K562 (cell line): ENCODE measurements around the gene ZNF23. TPM values are rescaled to one million over a fixed set of nuclear protein-coding genes. Genes with fewer than 3 reads are reported as not detected.
A peak's percentile ranks its signal among the peaks of the same experiment; 100 is the strongest.

Experiments
- BHLHE40 ChIP-seq: IDR thresholded peaks from 2 replicates; pipeline ENCODE4 v1.6.1; 2011; ENCODE audit warnings: low read length, improper control_type of control experiment
- CHAMP1 ChIP-seq: fragments of 450-650 bp; IDR thresholded peaks from 2 replicates; pipeline ENCODE4 v1.6.1; 2016; ENCODE audit warnings: mild to moderate bottlenecking
- CREB1 ChIP-seq, 2 experiments: sonication (generic) in 1 of 2; formaldehyde crosslinking in 1 of 2; IDR thresholded peaks; 2 replicates each; pipeline versions ENCODE4 v1.6.1 to v1.8.0; 2012 to 2022; ENCODE audit warnings: inconsistent platforms in 1 of 2, mild to moderate bottlenecking in 1 of 2, missing genetic modification reagents in 1 of 2, moderate library complexity in 1 of 2
- CXXC5 ChIP-seq: fragments of 250-450 bp; sonication (Bioruptor Pico); IDR thresholded peaks from 2 replicates; pipeline ENCODE4 v1.8.0; 2022; ENCODE audit warnings: inconsistent platforms, mild to moderate bottlenecking, moderate library complexity
- EP300 ChIP-seq: IDR thresholded peaks from 2 replicates; pipeline ENCODE4 v1.6.1; 2012; ENCODE audit warnings: low read length, improper control_type of control experiment
- ETV1 ChIP-seq: fragments of 450-650 bp; conservative IDR thresholded peaks from 2 replicates; pipeline ENCODE4 v1.6.1; 2016; ENCODE audit warnings: missing genetic modification characterization, control low read depth, low read depth, missing compliant biosample characterization
- FIP1L1 ChIP-seq: fragments of 200-400 bp; formaldehyde crosslinking; IDR thresholded peaks from 2 replicates; pipeline ENCODE4 v1.6.1; 2018; ENCODE audit warnings: mild to moderate bottlenecking, low read depth, low read length; ENCODE audit not compliant: poor library complexity, severe bottlenecking
- HNRNPLL ChIP-seq: fragments of 200-400 bp; formaldehyde crosslinking; IDR thresholded peaks from 2 replicates; pipeline ENCODE4 v1.6.1; 2017; ENCODE audit warnings: low read length, low read depth, mild to moderate bottlenecking; ENCODE audit not compliant: poor library complexity, severe bottlenecking
- HOXB6 ChIP-seq: fragments of 250-450 bp; sonication (Bioruptor Pico); IDR thresholded peaks from 2 replicates; pipeline ENCODE4 v1.5.1; 2022; ENCODE audit warnings: mild to moderate bottlenecking, borderline replicate concordance
- KDM5B ChIP-seq: fragments of 200-600 bp; sonication (generic); IDR thresholded peaks from 2 replicates; pipeline ENCODE4 v1.6.1; 2012; ENCODE audit warnings: low read depth, mild to moderate bottlenecking, moderate library complexity, low read length, control low read depth, inconsistent platforms; ENCODE audit not compliant: insufficient replicate concordance
- MAX ChIP-seq: sonication (generic); formaldehyde crosslinking; IDR thresholded peaks from 2 replicates; pipeline ENCODE4 v1.9.0; 2022; ENCODE audit warnings: mild to moderate bottlenecking, missing genetic modification reagents
- SAFB ChIP-seq: fragments of 200-400 bp; formaldehyde crosslinking; IDR thresholded peaks from 2 replicates; pipeline ENCODE4 v1.6.1; 2017; ENCODE audit warnings: low read depth, low read length, borderline replicate concordance
- ZNF146 ChIP-seq: IDR thresholded peaks from one replicate; pipeline ENCODE4 v1.6.1; 2018; ENCODE audit warnings: missing compliant biosample characterization; ENCODE audit not compliant: unreplicated experiment
- ZNF311 ChIP-seq: fragments of 250-450 bp; sonication (Bioruptor Pico); IDR thresholded peaks from 2 replicates; pipeline ENCODE4 v1.4.0; 2020; ENCODE audit warnings: mild to moderate bottlenecking, moderate library complexity
- ZNF408 ChIP-seq: fragments of 250-450 bp; sonication (Bioruptor Pico); IDR thresholded peaks from 2 replicates; pipeline ENCODE4 v1.4.0; 2020; ENCODE audit warnings: low read depth, mild to moderate bottlenecking, moderate library complexity
- polyA plus RNA-seq, 8 experiments: library from polyadenylated mRNA; depleted of rRNA in 4 of 8; stranded (reverse) in 5 of 8; unstranded in 3 of 8; fragments of >200 nt; fragmentation: Nextera tagmentation in 2 of 8; fragmentation: Illumina TruSeq in 1 of 8; extraction: Ambion mirVana in 2 of 8; extraction: Trizol in 1 of 8; gene quantifications; 2 replicates each; pipeline versions ENCODE4 v1.2.1 to v1.2.3, GENCODE V29; 2011 to 2014; ENCODE audit warnings: inconsistent platforms in 1 of 8, missing spikeins in 1 of 8
- total RNA-seq, 7 experiments: library from RNA; depleted of rRNA in 6 of 7; stranded (reverse); fragments of >200 nt in 6 of 7; fragmentation: Illumina TruSeq in 2 of 7; extraction: Trizol in 2 of 7; gene quantifications; 2 replicates each; pipeline versions ENCODE4 v1.2.1 to v1.2.3, GENCODE V29; 2011 to 2021; ENCODE audit warnings: low replicate concordance in 1 of 7
- TF ChIP-seq, protein P1 (sequence below): sonication (generic); formaldehyde crosslinking; IDR thresholded peaks from 2 replicates; pipeline ENCODE4 v1.8.1; 2023; ENCODE audit warnings: mild to moderate bottlenecking, missing genetic modification reagents
- TF ChIP-seq, protein P2 (sequence below): sonication (generic); formaldehyde crosslinking; IDR thresholded peaks from 2 replicates; pipeline ENCODE4 v1.8.0; 2023; ENCODE audit warnings: mild to moderate bottlenecking, missing genetic modification reagents

ZNF23 gene
- total and polyA plus RNA-seq, 9 of the 15 experiments (the other 6 are each of a cell fraction or from before 2014, with no cell fraction given), result 4.7 to 13.4 (median 11.2) TPM

- TF ChIP-seq KDM5B, result peak; percentile 98
- peak; percentile 35 for TF ChIP-seq HNRNPLL
- no peak for TF ChIP-seq HOXB6 (CRISPR knock-in tag)
- 0 out of 2 replicates have a peak, but pooled peaks have one; percentile 21 for TF ChIP-seq EP300
- TF ChIP-seq BHLHE40, result peak; percentile 84
- no peak for TF ChIP-seq ZNF408 (CRISPR knock-in tag)
- TF ChIP-seq, protein P1, sequence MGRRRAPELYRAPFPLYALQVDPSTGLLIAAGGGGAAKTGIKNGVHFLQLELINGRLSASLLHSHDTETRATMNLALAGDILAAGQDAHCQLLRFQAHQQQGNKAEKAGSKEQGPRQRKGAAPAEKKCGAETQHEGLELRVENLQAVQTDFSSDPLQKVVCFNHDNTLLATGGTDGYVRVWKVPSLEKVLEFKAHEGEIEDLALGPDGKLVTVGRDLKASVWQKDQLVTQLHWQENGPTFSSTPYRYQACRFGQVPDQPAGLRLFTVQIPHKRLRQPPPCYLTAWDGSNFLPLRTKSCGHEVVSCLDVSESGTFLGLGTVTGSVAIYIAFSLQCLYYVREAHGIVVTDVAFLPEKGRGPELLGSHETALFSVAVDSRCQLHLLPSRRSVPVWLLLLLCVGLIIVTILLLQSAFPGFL (CRISPR knock-in tag), result no peak
- peak; percentile 92 for TF ChIP-seq CREB1 (IDR thresholded peaks at IDR 0.05)
- TF ChIP-seq CREB1 (CRISPR knock-in tag; IDR thresholded peaks at IDR 0.05), result peak; percentile 97
- peak; percentile 93 for TF ChIP-seq MAX (CRISPR knock-in tag)
- no peak for TF ChIP-seq ZNF146 (CRISPR knock-in tag)
- TF ChIP-seq FIP1L1, result peak; percentile 76
- TF ChIP-seq CHAMP1, result 0 out of 2 replicates have a peak, but pooled peaks have one; percentile 32
- no peak for TF ChIP-seq SAFB
- TF ChIP-seq, protein P2, sequence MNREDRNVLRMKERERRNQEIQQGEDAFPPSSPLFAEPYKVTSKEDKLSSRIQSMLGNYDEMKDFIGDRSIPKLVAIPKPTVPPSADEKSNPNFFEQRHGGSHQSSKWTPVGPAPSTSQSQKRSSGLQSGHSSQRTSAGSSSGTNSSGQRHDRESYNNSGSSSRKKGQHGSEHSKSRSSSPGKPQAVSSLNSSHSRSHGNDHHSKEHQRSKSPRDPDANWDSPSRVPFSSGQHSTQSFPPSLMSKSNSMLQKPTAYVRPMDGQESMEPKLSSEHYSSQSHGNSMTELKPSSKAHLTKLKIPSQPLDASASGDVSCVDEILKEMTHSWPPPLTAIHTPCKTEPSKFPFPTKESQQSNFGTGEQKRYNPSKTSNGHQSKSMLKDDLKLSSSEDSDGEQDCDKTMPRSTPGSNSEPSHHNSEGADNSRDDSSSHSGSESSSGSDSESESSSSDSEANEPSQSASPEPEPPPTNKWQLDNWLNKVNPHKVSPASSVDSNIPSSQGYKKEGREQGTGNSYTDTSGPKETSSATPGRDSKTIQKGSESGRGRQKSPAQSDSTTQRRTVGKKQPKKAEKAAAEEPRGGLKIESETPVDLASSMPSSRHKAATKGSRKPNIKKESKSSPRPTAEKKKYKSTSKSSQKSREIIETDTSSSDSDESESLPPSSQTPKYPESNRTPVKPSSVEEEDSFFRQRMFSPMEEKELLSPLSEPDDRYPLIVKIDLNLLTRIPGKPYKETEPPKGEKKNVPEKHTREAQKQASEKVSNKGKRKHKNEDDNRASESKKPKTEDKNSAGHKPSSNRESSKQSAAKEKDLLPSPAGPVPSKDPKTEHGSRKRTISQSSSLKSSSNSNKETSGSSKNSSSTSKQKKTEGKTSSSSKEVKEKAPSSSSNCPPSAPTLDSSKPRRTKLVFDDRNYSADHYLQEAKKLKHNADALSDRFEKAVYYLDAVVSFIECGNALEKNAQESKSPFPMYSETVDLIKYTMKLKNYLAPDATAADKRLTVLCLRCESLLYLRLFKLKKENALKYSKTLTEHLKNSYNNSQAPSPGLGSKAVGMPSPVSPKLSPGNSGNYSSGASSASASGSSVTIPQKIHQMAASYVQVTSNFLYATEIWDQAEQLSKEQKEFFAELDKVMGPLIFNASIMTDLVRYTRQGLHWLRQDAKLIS (CRISPR knock-in tag), result 0 out of 2 replicates have a peak, but pooled peaks have one; percentile 21
- TF ChIP-seq CXXC5, result peak; percentile 90
- no peak for TF ChIP-seq ZNF311 (CRISPR knock-in tag)
- TF ChIP-seq ETV1 (tag), result peak; percentile 56
Measured at GRCh38 chr16:71461686-71462648, at the start of gene ZNF23 (continued).
